H9 (cell line): ENCODE measurements around the gene CEP250. TPM values are rescaled to one million over a fixed set of nuclear protein-coding genes. Genes with fewer than 3 reads are reported as not detected.
"Not testable (repeated sequence)": the region's sequence is repeated elsewhere in the genome, so short reads cannot be mapped to it uniquely, and the experiment has no call there.

Experiments used
- DNase-seq: peaks from one replicate; pipeline ENCODE4 v3.0.0-alpha.2; 2017
- H2AFZ ChIP-seq: one replicate; pipeline ENCODE4 v1.6.1; 2013; ENCODE audit warnings: mild to moderate bottlenecking, low read length, control low read depth, moderate library complexity
- H2AK5ac ChIP-seq: 2 replicates; pipeline ENCODE4 v1.6.1; 2013; ENCODE audit warnings: low read length, control low read depth, mixed read lengths; ENCODE audit not compliant: insufficient read length
- H2BK120ac ChIP-seq: one replicate; pipeline ENCODE4 v1.6.1; 2013; ENCODE audit warnings: low read depth, mild to moderate bottlenecking, low read length, control low read depth, inconsistent platforms; ENCODE audit not compliant: poor library complexity, severe bottlenecking
- H2BK12ac ChIP-seq: 2 replicates; pipeline ENCODE4 v1.6.1; 2013; ENCODE audit warnings: low read length, control low read depth, mixed read lengths, low read depth; ENCODE audit not compliant: insufficient read length
- H2BK15ac ChIP-seq: 2 replicates; pipeline ENCODE4 v1.6.1; 2013; ENCODE audit warnings: low read depth, low read length, control low read depth
- H2BK20ac ChIP-seq: one replicate; pipeline ENCODE4 v1.6.1; 2013; ENCODE audit warnings: low read depth, mild to moderate bottlenecking, low read length, control low read depth, inconsistent platforms; ENCODE audit not compliant: poor library complexity, severe bottlenecking
- H2BK5ac ChIP-seq: 2 replicates; pipeline ENCODE4 v1.6.1; 2013; ENCODE audit warnings: low read length, control low read depth, mixed read lengths; ENCODE audit not compliant: insufficient read length
- H3K14ac ChIP-seq: 2 replicates; pipeline ENCODE4 v1.6.1; 2013; ENCODE audit warnings: low read length, control low read depth; ENCODE audit not compliant: insufficient read depth
- H3K18ac ChIP-seq: 2 replicates; pipeline ENCODE4 v1.6.1; 2013; ENCODE audit warnings: low read depth, mild to moderate bottlenecking, mixed read lengths, low read length, control low read depth; ENCODE audit not compliant: insufficient read length
- H3K23ac ChIP-seq: 2 replicates; pipeline ENCODE4 v1.6.1; 2013; ENCODE audit warnings: low read length, control low read depth, mixed read lengths, low read depth; ENCODE audit not compliant: insufficient read length
- H3K23me2 ChIP-seq: 2 replicates; pipeline ENCODE4 v1.6.1; 2013; ENCODE audit warnings: low read depth, mild to moderate bottlenecking, mixed read lengths, low read length, control low read depth; ENCODE audit not compliant: insufficient read length, poor library complexity, severe bottlenecking
- H3K27ac ChIP-seq: 2 replicates; pipeline ENCODE4 v1.5.1; 2013; ENCODE audit warnings: low read length, control low read depth, mixed read lengths, low read depth; ENCODE audit not compliant: insufficient read length
- H3K27me3 ChIP-seq: 2 replicates; pipeline ENCODE4 v1.6.1; 2013; ENCODE audit warnings: low read length, control low read depth, inconsistent platforms; ENCODE audit not compliant: insufficient read depth
- H3K4ac ChIP-seq: 2 replicates; pipeline ENCODE4 v1.6.1; 2013; ENCODE audit warnings: low read depth, mild to moderate bottlenecking, control low read depth, inconsistent platforms, low read length, moderate library complexity
- H3K4me1 ChIP-seq: 2 replicates; pipeline ENCODE4 v1.6.1; 2013; ENCODE audit warnings: low read length, control low read depth, inconsistent platforms; ENCODE audit not compliant: insufficient read depth
- H3K4me2 ChIP-seq: 2 replicates; pipeline ENCODE4 v1.6.1; 2013; ENCODE audit warnings: low read length, control low read depth, mixed read lengths; ENCODE audit not compliant: insufficient read length, insufficient read depth
- H3K56ac ChIP-seq: 2 replicates; pipeline ENCODE4 v1.6.1; 2013; ENCODE audit warnings: low read depth, mild to moderate bottlenecking, mixed read lengths, low read length, control low read depth; ENCODE audit not compliant: insufficient read length
- H3K79me1 ChIP-seq: 2 replicates; pipeline ENCODE4 v1.6.1; 2013; ENCODE audit warnings: low read depth, mild to moderate bottlenecking, moderate library complexity, low read length, control low read depth, inconsistent platforms; ENCODE audit not compliant: insufficient read depth, poor library complexity, severe bottlenecking
- H3K79me2 ChIP-seq: 2 replicates; pipeline ENCODE4 v1.6.1; 2013; ENCODE audit warnings: low read length, control low read depth, inconsistent platforms; ENCODE audit not compliant: insufficient read depth
- H3K9ac ChIP-seq: 2 replicates; pipeline ENCODE4 v1.6.1; 2013; ENCODE audit warnings: low read length, control low read depth, mixed read lengths; ENCODE audit not compliant: insufficient read length; ENCODE audit errors: extremely low read depth
- H3K9me3 ChIP-seq: one replicate; pipeline ENCODE4 v1.6.1; 2013; ENCODE audit warnings: low read depth, low read length, inconsistent platforms; ENCODE audit not compliant: control insufficient read depth
- H3T11ph ChIP-seq: one replicate; pipeline ENCODE4 v1.6.1; 2013; ENCODE audit warnings: mild to moderate bottlenecking, low read length, control low read depth, inconsistent platforms
- H4K20me1 ChIP-seq: one replicate; pipeline ENCODE4 v1.6.1; 2013; ENCODE audit not compliant: control insufficient read depth, insufficient read length, insufficient read depth
- H4K5ac ChIP-seq: 2 replicates; pipeline ENCODE4 v1.6.1; 2013; ENCODE audit warnings: low read depth, mild to moderate bottlenecking, mixed read lengths, low read length, control low read depth; ENCODE audit not compliant: insufficient read length
- H4K8ac ChIP-seq: replicated peaks from 2 replicates; pipeline ENCODE4 v1.6.1; 2013; ENCODE audit warnings: low read length, control low read depth, mixed read lengths, low read depth; ENCODE audit not compliant: insufficient read length
- H4K91ac ChIP-seq: 2 replicates; pipeline ENCODE4 v1.6.1; 2013; ENCODE audit warnings: low read depth, mild to moderate bottlenecking, moderate library complexity, mixed read lengths, low read length, control low read depth; ENCODE audit not compliant: insufficient read length
- H3K27ac Mint-ChIP-seq, 3 experiments: 2 replicates in 2 of 3; 3 replicates in 1 of 3; pipeline ENCODE4 v1.8.0; 2020 to 2021; ENCODE audit warnings: mixed read lengths in 3 of 3, mild to moderate bottlenecking in 1 of 3, moderate library complexity in 1 of 3
- H3K27me3 Mint-ChIP-seq: 2 replicates; pipeline ENCODE4 v1.8.0; 2021; ENCODE audit warnings: low read depth, mild to moderate bottlenecking, moderate library complexity, mixed read lengths
- H3K36me3 Mint-ChIP-seq, 3 experiments: 2 replicates in 2 of 3; 3 replicates in 1 of 3; pipeline ENCODE4 v1.8.0; 2020 to 2021; ENCODE audit warnings: low read depth in 3 of 3, mixed read lengths in 3 of 3; ENCODE audit not compliant: insufficient read depth in 1 of 3
- H3K4me1 Mint-ChIP-seq, 2 experiments: 2 replicates each; pipeline ENCODE4 v1.8.0; 2020; ENCODE audit warnings: mixed read lengths in 2 of 2
- H3K4me3 Mint-ChIP-seq, 2 experiments: 2 replicates in 1 of 2; 3 replicates in 1 of 2; pipeline ENCODE4 v1.8.0; 2020 to 2021; ENCODE audit warnings: mild to moderate bottlenecking in 2 of 2, mixed read lengths in 2 of 2, moderate library complexity in 1 of 2
- H3K9me3 Mint-ChIP-seq, 2 experiments: 2 replicates in 1 of 2; 3 replicates in 1 of 2; pipeline ENCODE4 v1.8.0; 2020; ENCODE audit warnings: mild to moderate bottlenecking in 2 of 2, mixed read lengths in 2 of 2, moderate library complexity in 1 of 2
- WGBS: extraction: QIAGEN DNeasy Blood & Tissue Kit; methylation state at CpG from one replicate; pipeline ENCODE4 v1.1.7; 2013; ENCODE audit warnings: missing lambda C conversion rate, low lambda C conversion rate, mixed read lengths; ENCODE audit not compliant: insufficient read length; ENCODE audit errors: extremely low coverage; 5-methylcytosine and 5-hydroxymethylcytosine counted together
- total RNA-seq: library from RNA; stranded (reverse); gene quantifications from 2 replicates; pipeline ENCODE4 v1.2.1, GENCODE V29; 2021
- TF ChIP-seq, protein P1 (sequence below): fragments of 200-600 bp; sonication (generic); conservative IDR thresholded peaks from 3 replicates; pipeline ENCODE4 v1.8.0; 2021; ENCODE audit warnings: antibody characterized with exemption, mild to moderate bottlenecking

Gene CEP250
- total RNA-seq, 1 experiment from 2014 or later = 29.8 TPM

DNA sequence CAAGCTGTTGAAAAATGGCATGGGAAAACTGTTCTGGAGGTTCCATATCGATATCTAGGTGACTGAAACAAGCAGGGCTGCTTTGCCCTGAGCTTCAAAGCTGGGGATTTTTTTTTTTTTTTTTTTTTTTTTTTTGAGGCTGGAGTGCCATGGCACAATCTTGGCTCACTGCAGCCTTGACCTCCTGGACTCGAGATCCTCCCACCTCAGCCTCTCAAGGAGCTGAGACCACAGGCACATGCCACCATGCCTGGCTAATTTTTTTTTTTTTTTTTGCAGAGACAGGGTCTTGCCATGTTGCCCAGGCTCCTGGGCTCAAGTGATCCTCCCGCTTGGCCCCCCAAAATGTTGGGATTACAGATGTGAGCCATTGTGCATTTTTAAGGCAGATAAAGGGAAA is 97.5 kb downstream of the CEP250 start:
- H3K9me3 Mint-ChIP-seq = no peaks in the 10 kb centered on the region

DNA sequence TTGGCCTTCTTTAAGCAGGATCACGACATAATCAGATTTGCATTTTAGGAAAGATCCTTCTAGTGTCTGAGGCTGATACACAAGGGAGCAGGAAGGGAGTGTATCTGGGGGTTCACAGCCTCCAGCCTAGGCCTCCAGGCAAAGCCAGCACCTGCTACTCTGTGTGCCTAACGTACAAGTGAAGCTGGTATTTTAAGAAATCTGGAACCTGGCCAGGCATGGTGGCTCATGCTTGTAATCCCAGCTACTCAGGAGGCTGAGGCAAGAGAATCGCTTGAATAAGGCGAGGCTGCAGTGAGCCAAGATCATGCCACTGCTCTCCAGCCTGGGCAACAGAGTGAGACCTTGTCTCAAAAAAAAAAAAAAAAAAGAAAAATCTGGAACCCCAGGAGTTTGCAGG is 100.1 kb downstream of the CEP250 start:
- H3K9me3 ChIP-seq, H3K9me3 Mint-ChIP-seq, H3K27me3 ChIP-seq, H3K27ac Mint-ChIP-seq, H4K20me1 ChIP-seq, H2AFZ ChIP-seq, H3K23ac ChIP-seq, H3K4me1 ChIP-seq, H3K4ac ChIP-seq, H3K4me3 Mint-ChIP-seq, H3K4me1 Mint-ChIP-seq, H3K4me2 ChIP-seq, H3K23me2 ChIP-seq, H2BK5ac ChIP-seq, DNase-seq, H3K56ac ChIP-seq, H2BK12ac ChIP-seq, H4K91ac ChIP-seq, H3K79me1 ChIP-seq, H2BK20ac ChIP-seq, H2BK15ac ChIP-seq, H2AK5ac ChIP-seq, H3K9ac ChIP-seq, H3T11ph ChIP-seq, H2BK120ac ChIP-seq, H3K79me2 ChIP-seq, H3K27me3 Mint-ChIP-seq, H3K18ac ChIP-seq, H3K27ac ChIP-seq, H4K8ac ChIP-seq, H3K14ac ChIP-seq, H4K5ac ChIP-seq: not testable (repeated sequence)
- peaks cover 18 to 41% (median 31%) of the 10 kb centered on the region in 3 experiments for H3K36me3 Mint-ChIP-seq
- no CpG with 5 or more reads among the region's 4 CpGs for WGBS

More for the DNA sequence above, 97.5 kb downstream of the CEP250 start:
- Histone ChIP-seq H2BK12ac (no peak overlapping the region), H3K23me2 (no peaks in the 10 kb centered on the region), H3K79me2 (no peaks in the 10 kb centered on the region), H3K14ac (no peak overlapping the region), H2BK5ac (no peak overlapping the region), H3K23ac (no peak overlapping the region), H3K27me3 (no peaks in the 10 kb centered on the region), H3K9ac (no peak overlapping the region), H2AK5ac (no peak overlapping the region), H3K4me1 (no peaks in the 10 kb centered on the region), H2BK15ac (no peak overlapping the region), H3K27ac (no peak overlapping the region), H4K8ac (no peak overlapping the region), H2BK20ac (no peak overlapping the region), H3K4me2 (no peak overlapping the region), H3K4ac (no peak overlapping the region), H2BK120ac (no peak overlapping the region), H2AFZ (no peak overlapping the region), H3K79me1 (no peaks in the 10 kb centered on the region), H4K91ac (no peak overlapping the region), H4K5ac (no peak overlapping the region), H3T11ph (no peak overlapping the region), H3K56ac (no peak overlapping the region), H3K18ac (no peak overlapping the region), H3K9me3 (no peaks in the 10 kb centered on the region), H4K20me1 (no peaks in the 10 kb centered on the region)
- Mint-ChIP-seq H3K4me3 (no peak overlapping the region), H3K4me1 (no peaks in the 10 kb centered on the region), H3K27ac (no peak overlapping the region), H3K36me3 (peaks cover 19 to 47% (median 42%) of the 10 kb centered on the region in 3 experiments), H3K27me3 (no peaks in the 10 kb centered on the region)
- no CpG with 5 or more reads among the region's 3 CpGs for WGBS
- no peak for DNase-seq
- TF ChIP-seq, protein P1, sequence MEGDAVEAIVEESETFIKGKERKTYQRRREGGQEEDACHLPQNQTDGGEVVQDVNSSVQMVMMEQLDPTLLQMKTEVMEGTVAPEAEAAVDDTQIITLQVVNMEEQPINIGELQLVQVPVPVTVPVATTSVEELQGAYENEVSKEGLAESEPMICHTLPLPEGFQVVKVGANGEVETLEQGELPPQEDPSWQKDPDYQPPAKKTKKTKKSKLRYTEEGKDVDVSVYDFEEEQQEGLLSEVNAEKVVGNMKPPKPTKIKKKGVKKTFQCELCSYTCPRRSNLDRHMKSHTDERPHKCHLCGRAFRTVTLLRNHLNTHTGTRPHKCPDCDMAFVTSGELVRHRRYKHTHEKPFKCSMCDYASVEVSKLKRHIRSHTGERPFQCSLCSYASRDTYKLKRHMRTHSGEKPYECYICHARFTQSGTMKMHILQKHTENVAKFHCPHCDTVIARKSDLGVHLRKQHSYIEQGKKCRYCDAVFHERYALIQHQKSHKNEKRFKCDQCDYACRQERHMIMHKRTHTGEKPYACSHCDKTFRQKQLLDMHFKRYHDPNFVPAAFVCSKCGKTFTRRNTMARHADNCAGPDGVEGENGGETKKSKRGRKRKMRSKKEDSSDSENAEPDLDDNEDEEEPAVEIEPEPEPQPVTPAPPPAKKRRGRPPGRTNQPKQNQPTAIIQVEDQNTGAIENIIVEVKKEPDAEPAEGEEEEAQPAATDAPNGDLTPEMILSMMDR = no peak
